Stimulated activated CD4-positive, alpha-beta T cell treated with anti-CD3 and anti-CD28 coated beads, TNF-alpha, amount 100 ng/mL, for 4 hours (primary cell): ENCODE measurements around the gene SHB.
"Not testable (repeated sequence)": the region's sequence is repeated elsewhere in the genome, so short reads cannot be mapped to it uniquely, and the experiment has no call there.

Experiments used
- DNase-seq, 3 experiments: peaks; one replicate each; pipeline ENCODE4 v3.0.0-alpha.2; 2020; ENCODE audit warnings: low read depth in 3 of 3

The SHB gene

GRCh38 chr9:38063363-38063707, 5.7 kb downstream of the SHB start:
- no peak for DNase-seq

DNA sequence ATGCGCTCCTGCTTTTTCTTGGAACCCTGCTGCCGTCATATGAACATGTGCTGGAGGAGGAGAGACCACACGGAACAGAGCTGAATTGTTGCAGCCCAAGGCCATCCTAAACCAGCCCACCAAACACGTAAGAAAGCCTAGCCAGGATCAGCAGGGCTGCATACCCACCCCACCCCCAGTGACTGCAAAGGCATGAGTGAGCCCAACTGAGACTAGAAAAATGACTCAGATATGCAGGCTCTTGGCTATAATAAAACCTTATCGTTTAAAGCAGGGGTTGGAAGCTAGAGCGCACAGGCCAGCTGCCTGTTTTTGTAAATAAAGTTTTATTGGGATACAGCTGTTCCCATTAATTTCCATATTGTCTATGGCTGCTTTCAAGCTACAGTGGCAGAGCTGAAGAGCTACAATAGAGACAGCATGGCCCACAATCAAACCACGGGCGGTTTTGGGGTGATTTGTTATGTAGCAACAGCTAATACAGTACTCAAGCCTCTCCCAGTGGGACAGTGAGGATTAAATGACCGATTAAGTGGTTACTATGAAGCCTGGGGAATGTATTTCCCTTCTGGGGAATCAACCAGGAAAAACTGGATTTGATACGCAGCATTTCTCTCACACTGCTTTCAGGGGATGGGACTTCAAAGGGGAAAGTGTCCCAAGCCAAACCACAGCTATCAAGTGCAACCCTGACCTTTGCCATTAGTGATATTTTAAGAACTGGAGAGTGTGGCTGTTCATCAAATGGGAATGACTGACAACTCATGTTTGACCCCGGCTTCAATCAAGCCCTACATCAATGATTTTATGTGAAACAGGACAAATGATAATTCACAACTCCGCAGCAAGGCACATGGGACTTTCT, 6.3 kb downstream of the SHB start:
- no peak for DNase-seq

DNA sequence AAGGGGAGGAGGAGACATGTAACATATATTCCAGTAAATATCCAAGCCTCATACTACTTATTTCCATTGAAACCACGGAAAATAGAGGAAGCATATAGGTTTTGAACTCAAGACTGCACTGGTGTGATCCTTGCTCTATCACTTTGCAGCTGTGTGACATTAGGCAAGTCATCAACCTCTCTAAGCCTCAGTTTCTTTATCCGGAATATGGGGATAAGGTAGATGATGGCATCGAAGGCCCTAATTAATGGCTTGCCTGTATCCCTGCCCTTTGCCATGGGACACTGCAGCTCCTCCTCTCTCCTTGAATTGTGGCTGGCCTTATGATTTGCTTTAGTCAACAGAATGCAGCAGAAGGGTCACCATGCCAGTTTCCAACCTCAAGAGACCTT, 6.9 kb downstream of the SHB start:
- DNase-seq = no peak

DNA sequence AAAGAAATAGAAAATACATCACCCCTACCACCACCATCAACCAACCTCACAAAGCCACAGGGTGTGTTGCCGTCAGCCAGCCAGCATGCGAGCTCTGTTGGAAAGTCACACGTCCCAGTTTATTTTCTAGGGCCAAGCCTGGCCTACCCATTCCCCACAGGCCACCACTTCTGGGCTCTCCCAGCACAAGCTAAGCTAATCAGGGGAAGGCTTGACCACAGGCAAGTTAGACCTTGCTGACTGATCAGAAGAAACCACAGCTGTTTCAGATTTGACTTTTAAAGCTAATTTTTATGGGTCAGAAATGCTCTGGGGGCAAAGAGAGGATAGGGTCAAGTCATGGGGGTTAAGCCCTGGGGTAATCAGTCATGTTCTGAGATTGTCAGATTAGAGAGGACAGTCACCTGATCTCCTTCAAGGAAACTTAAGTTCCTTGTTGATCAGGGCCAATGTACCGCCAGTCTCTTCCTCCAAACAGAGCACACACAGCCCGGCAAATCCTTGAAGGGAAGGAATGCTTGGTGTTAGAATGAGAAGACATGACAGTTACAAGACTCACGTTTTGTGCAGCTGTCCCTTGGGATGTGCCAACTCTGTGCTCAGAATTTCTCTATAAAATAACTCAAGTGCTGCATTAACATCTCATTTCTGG, 7.6 kb downstream of the SHB start:
- DNase-seq = no peak

DNA sequence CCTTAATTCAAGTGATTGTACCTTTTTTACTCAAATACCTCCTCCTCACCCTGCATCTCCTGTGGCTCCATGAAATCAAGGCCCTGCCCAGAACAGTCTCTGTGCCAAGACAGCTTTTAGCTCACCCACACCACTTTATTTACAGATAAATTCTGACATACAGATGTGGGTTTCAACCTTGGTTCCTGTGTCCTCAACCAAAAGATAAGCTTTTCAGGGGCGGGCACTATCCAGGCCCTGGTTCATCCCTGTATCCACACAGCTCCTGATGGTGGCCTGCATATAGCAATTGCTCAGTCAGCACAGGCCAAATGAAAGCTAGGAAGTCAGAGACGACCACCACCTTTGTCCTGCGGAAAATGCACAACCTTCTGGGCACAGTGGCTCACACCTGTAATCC, 8.3 kb downstream of the SHB start:
- DNase-seq = no peak

DNA sequence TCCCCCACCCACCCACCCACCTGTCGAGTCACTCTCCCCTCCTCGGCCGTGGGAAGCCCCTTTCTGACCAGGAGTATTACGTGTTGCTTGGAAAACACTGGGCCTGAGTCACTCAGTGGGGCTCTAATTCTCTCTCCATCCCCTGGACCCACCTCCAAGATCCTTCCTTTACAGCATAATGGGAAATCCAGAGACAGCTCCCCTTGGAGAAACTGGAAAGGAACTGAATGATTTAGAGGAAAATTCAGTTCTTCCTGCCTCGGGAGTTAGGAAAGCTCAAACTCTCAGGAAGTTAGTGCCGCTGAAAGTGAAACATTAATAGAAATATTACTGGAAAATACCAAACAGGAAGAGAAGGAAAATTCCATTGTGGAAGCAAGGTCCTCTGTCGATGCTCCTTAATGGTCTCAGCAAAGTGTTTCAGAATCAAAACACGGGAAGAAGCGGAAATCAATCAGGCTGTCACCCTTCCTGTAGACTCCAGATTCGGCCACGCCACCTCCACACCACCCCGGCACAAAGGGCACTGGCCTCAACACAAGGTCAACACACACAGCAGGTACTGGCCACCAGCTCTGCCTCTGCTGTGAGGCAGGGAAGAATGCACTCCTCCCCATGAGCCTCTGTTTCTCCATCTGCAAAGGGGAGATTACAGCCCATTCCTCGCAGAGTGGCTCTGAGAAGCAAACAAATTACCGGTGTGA, 9.6 kb downstream of the SHB start:
- no peak for DNase-seq

DNA sequence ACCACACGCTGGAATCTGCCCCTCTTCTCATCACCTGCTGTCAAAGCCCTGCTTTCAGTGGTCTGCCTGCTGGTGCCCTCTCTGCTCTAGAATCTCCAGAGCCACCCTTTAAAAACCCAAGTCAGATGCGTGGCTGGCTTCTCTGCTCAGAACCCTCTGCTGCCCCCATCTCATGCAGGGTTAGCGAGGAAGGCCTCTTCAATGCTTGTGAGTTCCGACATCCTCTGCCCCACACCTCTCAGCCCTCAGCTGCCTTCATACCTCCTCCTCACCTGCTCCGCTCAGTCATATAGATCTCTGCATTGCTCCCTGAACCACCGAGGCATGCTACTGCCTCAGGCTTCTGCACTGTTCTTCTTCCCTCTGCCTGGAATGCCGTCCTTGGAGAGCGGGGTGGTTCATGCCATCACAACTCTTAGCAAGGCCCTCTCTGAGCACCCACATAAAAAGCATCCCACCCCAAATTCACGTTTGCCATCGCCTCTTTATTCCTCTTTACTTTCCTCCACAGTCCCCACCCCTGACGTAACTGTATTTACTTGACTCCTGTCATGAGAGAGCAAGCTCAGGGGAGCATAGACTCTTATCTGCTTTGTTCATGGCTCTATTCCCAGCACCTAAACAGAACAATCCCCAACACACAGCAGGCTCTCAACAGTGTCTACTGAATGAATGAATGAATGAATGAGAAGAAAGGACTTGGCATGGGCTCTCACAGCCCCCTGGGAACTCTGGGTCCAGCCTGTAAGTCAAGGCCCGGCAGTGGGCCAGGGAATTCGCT, 10.4 kb downstream of the SHB start:
- DNase-seq = no peak

- no peak for DNase-seq
Measured at GRCh38 chr9:38057416-38058195, 11.4 kb downstream of the SHB start.

- no peak for DNase-seq
Measured at GRCh38 chr9:38054653-38055052, 14.4 kb downstream of the SHB start.

- DNase-seq = no peak
Measured at GRCh38 chr9:38053697-38054461, 15.1 kb downstream of the SHB start.

- DNase-seq = no peak
Measured at GRCh38 chr9:38051780-38052546, 17.1 kb downstream of the SHB start.

GRCh38 chr9:38048316-38048969, 20.6 kb downstream of the SHB start:
- DNase-seq = no peak

- no peak for DNase-seq
Measured at GRCh38 chr9:38047301-38048251, 21.5 kb downstream of the SHB start.

DNA sequence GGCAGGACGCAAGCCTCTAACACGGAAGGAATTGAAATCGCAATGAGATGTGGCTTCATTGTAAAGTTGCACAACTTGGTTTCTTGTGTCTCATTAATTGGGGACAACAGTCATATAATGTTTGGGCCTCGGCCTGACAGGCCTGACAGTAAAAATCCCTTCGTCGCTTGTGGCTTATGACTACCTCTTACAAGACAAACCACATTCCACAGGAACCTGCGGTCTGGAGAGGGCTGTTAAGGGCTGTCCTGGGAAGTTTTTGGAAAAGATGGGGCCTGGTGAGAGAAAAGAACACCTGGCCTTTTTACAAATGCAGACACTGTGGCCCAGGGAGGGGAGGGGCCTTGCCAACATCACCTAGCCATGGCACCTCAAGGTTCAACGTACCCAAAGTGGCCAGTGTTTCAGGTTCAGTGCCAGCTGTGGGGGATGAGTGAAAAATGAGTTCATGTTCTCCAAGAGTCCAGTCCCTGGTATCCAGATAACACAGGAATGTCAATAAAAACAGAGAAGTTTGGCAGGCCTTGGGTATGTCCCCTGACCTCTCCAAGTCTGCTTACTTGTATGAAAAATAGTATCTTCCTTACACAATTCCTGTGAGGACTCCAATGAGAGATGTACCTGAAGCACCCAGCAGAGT, 22.2 kb downstream of the SHB start:
- DNase-seq = no peak

DNA sequence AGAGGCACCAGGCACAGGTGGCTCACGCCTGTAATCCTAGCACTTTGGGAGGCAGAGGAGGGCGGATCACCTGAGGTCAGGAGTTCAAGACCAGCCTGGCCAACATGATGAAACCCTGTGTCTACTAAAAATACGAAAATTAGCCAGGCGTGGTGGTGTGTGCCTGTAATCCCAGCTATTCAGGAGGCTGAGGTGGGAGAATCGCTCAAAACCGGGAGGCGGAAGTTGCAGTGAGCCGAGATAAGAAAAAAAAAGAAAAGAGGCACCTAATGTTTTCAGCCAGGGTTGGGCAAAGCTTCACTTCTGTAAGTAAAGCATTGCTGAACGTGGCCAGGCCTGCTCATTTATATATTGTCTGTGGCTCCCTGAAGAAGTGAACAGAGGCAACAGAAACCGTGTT, 23.1 kb downstream of the SHB start:
- not testable (repeated sequence) for DNase-seq

GRCh38 chr9:38044706-38045105, 24.3 kb downstream of the SHB start:
- no peak for DNase-seq

DNA sequence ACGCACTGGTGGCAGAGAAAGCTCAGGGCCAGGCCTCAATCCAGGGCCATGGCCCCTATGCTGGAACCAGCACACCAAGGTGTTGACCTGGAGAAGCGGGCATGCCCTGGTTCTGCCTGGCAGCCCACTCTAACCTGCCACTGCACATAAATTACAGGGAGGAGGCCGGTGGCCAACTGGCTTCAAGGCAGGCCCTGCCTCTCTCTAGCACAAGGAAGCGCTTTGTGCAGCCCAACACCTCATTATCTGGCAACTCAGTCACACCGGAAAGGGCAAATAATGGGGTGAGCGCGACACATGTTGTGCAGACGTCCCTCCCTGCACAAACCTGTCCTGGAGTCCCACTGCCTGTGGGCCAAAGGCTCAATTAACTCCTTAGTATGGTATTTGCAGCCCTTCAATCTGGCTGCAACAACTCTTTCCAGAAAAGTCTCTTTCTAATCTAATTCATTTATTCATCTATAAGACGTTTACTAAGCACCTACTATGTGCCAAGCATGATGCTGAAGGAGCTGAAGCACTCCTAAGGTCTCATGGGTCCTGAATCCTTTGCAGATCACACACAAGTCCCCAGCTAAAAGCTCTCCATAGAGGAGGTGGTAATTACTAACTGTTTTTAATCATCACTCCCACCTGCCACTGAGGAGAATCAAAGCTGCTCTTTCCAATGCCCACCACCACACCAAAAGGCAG, 24.9 kb downstream of the SHB start:
- no peak for DNase-seq
